H9 (cell line): ENCODE measurements around the gene KIFC3. TPM values are rescaled to one million over a fixed set of nuclear protein-coding genes. Genes with fewer than 3 reads are reported as not detected.

Experiments
- DNase-seq: peaks from one replicate; pipeline ENCODE4 v3.0.0-alpha.2; 2017
- H2AFZ ChIP-seq: one replicate; pipeline ENCODE4 v1.6.1; 2013; ENCODE audit warnings: mild to moderate bottlenecking, low read length, control low read depth, moderate library complexity
- H2AK5ac ChIP-seq: 2 replicates; pipeline ENCODE4 v1.6.1; 2013; ENCODE audit warnings: low read length, control low read depth, mixed read lengths; ENCODE audit not compliant: insufficient read length
- H2BK120ac ChIP-seq: one replicate; pipeline ENCODE4 v1.6.1; 2013; ENCODE audit warnings: low read depth, mild to moderate bottlenecking, low read length, control low read depth, inconsistent platforms; ENCODE audit not compliant: poor library complexity, severe bottlenecking
- H2BK12ac ChIP-seq: 2 replicates; pipeline ENCODE4 v1.6.1; 2013; ENCODE audit warnings: low read length, control low read depth, mixed read lengths, low read depth; ENCODE audit not compliant: insufficient read length
- H2BK15ac ChIP-seq: 2 replicates; pipeline ENCODE4 v1.6.1; 2013; ENCODE audit warnings: low read depth, low read length, control low read depth
- H2BK20ac ChIP-seq: one replicate; pipeline ENCODE4 v1.6.1; 2013; ENCODE audit warnings: low read depth, mild to moderate bottlenecking, low read length, control low read depth, inconsistent platforms; ENCODE audit not compliant: poor library complexity, severe bottlenecking
- H2BK5ac ChIP-seq: 2 replicates; pipeline ENCODE4 v1.6.1; 2013; ENCODE audit warnings: low read length, control low read depth, mixed read lengths; ENCODE audit not compliant: insufficient read length
- H3K14ac ChIP-seq: 2 replicates; pipeline ENCODE4 v1.6.1; 2013; ENCODE audit warnings: low read length, control low read depth; ENCODE audit not compliant: insufficient read depth
- H3K18ac ChIP-seq: 2 replicates; pipeline ENCODE4 v1.6.1; 2013; ENCODE audit warnings: low read depth, mild to moderate bottlenecking, mixed read lengths, low read length, control low read depth; ENCODE audit not compliant: insufficient read length
- H3K23ac ChIP-seq: 2 replicates; pipeline ENCODE4 v1.6.1; 2013; ENCODE audit warnings: low read length, control low read depth, mixed read lengths, low read depth; ENCODE audit not compliant: insufficient read length
- H3K23me2 ChIP-seq: 2 replicates; pipeline ENCODE4 v1.6.1; 2013; ENCODE audit warnings: low read depth, mild to moderate bottlenecking, mixed read lengths, low read length, control low read depth; ENCODE audit not compliant: insufficient read length, poor library complexity, severe bottlenecking
- H3K27ac ChIP-seq: 2 replicates; pipeline ENCODE4 v1.5.1; 2013; ENCODE audit warnings: low read length, control low read depth, mixed read lengths, low read depth; ENCODE audit not compliant: insufficient read length
- H3K27me3 ChIP-seq: 2 replicates; pipeline ENCODE4 v1.6.1; 2013; ENCODE audit warnings: low read length, control low read depth, inconsistent platforms; ENCODE audit not compliant: insufficient read depth
- H3K4ac ChIP-seq: 2 replicates; pipeline ENCODE4 v1.6.1; 2013; ENCODE audit warnings: low read depth, mild to moderate bottlenecking, control low read depth, inconsistent platforms, low read length, moderate library complexity
- H3K4me1 ChIP-seq: 2 replicates; pipeline ENCODE4 v1.6.1; 2013; ENCODE audit warnings: low read length, control low read depth, inconsistent platforms; ENCODE audit not compliant: insufficient read depth
- H3K4me2 ChIP-seq: 2 replicates; pipeline ENCODE4 v1.6.1; 2013; ENCODE audit warnings: low read length, control low read depth, mixed read lengths; ENCODE audit not compliant: insufficient read length, insufficient read depth
- H3K56ac ChIP-seq: 2 replicates; pipeline ENCODE4 v1.6.1; 2013; ENCODE audit warnings: low read depth, mild to moderate bottlenecking, mixed read lengths, low read length, control low read depth; ENCODE audit not compliant: insufficient read length
- H3K79me1 ChIP-seq: 2 replicates; pipeline ENCODE4 v1.6.1; 2013; ENCODE audit warnings: low read depth, mild to moderate bottlenecking, moderate library complexity, low read length, control low read depth, inconsistent platforms; ENCODE audit not compliant: insufficient read depth, poor library complexity, severe bottlenecking
- H3K79me2 ChIP-seq: 2 replicates; pipeline ENCODE4 v1.6.1; 2013; ENCODE audit warnings: low read length, control low read depth, inconsistent platforms; ENCODE audit not compliant: insufficient read depth
- H3K9ac ChIP-seq: 2 replicates; pipeline ENCODE4 v1.6.1; 2013; ENCODE audit warnings: low read length, control low read depth, mixed read lengths; ENCODE audit not compliant: insufficient read length; ENCODE audit errors: extremely low read depth
- H3K9me3 ChIP-seq: one replicate; pipeline ENCODE4 v1.6.1; 2013; ENCODE audit warnings: low read depth, low read length, inconsistent platforms; ENCODE audit not compliant: control insufficient read depth
- H3T11ph ChIP-seq: one replicate; pipeline ENCODE4 v1.6.1; 2013; ENCODE audit warnings: mild to moderate bottlenecking, low read length, control low read depth, inconsistent platforms
- H4K20me1 ChIP-seq: one replicate; pipeline ENCODE4 v1.6.1; 2013; ENCODE audit not compliant: control insufficient read depth, insufficient read length, insufficient read depth
- H4K5ac ChIP-seq: 2 replicates; pipeline ENCODE4 v1.6.1; 2013; ENCODE audit warnings: low read depth, mild to moderate bottlenecking, mixed read lengths, low read length, control low read depth; ENCODE audit not compliant: insufficient read length
- H4K8ac ChIP-seq: replicated peaks from 2 replicates; pipeline ENCODE4 v1.6.1; 2013; ENCODE audit warnings: low read length, control low read depth, mixed read lengths, low read depth; ENCODE audit not compliant: insufficient read length
- H4K91ac ChIP-seq: 2 replicates; pipeline ENCODE4 v1.6.1; 2013; ENCODE audit warnings: low read depth, mild to moderate bottlenecking, moderate library complexity, mixed read lengths, low read length, control low read depth; ENCODE audit not compliant: insufficient read length
- H3K27ac Mint-ChIP-seq, 3 experiments: 2 replicates in 2 of 3; 3 replicates in 1 of 3; pipeline ENCODE4 v1.8.0; 2020 to 2021; ENCODE audit warnings: mixed read lengths in 3 of 3, mild to moderate bottlenecking in 1 of 3, moderate library complexity in 1 of 3
- H3K27me3 Mint-ChIP-seq: 2 replicates; pipeline ENCODE4 v1.8.0; 2021; ENCODE audit warnings: low read depth, mild to moderate bottlenecking, moderate library complexity, mixed read lengths
- H3K36me3 Mint-ChIP-seq, 3 experiments: 2 replicates in 2 of 3; 3 replicates in 1 of 3; pipeline ENCODE4 v1.8.0; 2020 to 2021; ENCODE audit warnings: low read depth in 3 of 3, mixed read lengths in 3 of 3; ENCODE audit not compliant: insufficient read depth in 1 of 3
- H3K4me1 Mint-ChIP-seq, 2 experiments: 2 replicates each; pipeline ENCODE4 v1.8.0; 2020; ENCODE audit warnings: mixed read lengths in 2 of 2
- H3K4me3 Mint-ChIP-seq, 2 experiments: 2 replicates in 1 of 2; 3 replicates in 1 of 2; pipeline ENCODE4 v1.8.0; 2020 to 2021; ENCODE audit warnings: mild to moderate bottlenecking in 2 of 2, mixed read lengths in 2 of 2, moderate library complexity in 1 of 2
- H3K9me3 Mint-ChIP-seq, 2 experiments: 2 replicates in 1 of 2; 3 replicates in 1 of 2; pipeline ENCODE4 v1.8.0; 2020; ENCODE audit warnings: mild to moderate bottlenecking in 2 of 2, mixed read lengths in 2 of 2, moderate library complexity in 1 of 2
- CTCF ChIP-seq: fragments of 200-600 bp; sonication (generic); conservative IDR thresholded peaks from 3 replicates; pipeline ENCODE4 v1.8.0; 2021; ENCODE audit warnings: antibody characterized with exemption, mild to moderate bottlenecking
- whole genome bisulfite sequencing: extraction: QIAGEN DNeasy Blood & Tissue Kit; methylation state at CpG from one replicate; pipeline ENCODE4 v1.1.7; 2013; ENCODE audit warnings: missing lambda C conversion rate, low lambda C conversion rate, mixed read lengths; ENCODE audit not compliant: insufficient read length; ENCODE audit errors: extremely low coverage; 5-methylcytosine and 5-hydroxymethylcytosine counted together
- total RNA-seq: library from RNA; stranded (reverse); gene quantifications from 2 replicates; pipeline ENCODE4 v1.2.1, GENCODE V29; 2021

The KIFC3 gene
- total RNA-seq, 1 experiment from 2014 or later = 5.0 TPM

DNA sequence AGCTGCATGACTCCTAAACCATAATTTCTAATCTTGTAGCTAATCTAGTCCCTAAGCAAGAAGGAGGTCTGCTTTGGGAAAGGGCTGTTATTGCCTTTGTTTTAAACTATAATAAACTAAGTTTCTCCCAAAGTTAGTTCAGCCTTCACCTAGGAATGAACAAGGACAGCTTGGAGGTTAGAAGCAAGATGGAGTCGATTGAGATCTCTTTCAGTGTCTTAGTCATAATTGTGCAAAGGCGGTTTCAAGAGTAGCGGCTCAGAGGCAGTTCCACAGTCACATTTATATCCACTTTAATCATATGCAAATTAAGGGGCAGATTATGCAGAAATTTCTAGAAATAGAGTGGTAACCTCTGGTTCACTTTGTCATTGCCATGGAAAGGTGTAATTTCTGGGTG is 90.3 kb downstream of the KIFC3 start:
- DNase-seq = no peak
- H2BK20ac ChIP-seq = no peak overlapping the region
- H2BK120ac ChIP-seq = no peak overlapping the region
- H3K14ac ChIP-seq = no peak overlapping the region
- H2BK15ac ChIP-seq = no peak overlapping the region
- no peak overlapping the region for H3K4me2 ChIP-seq
- TF ChIP-seq CTCF = no peak
- H2BK12ac ChIP-seq = no peak overlapping the region
- no peaks in the 10 kb centered on the region for H4K20me1 ChIP-seq
- H4K5ac ChIP-seq = no peak overlapping the region
- no peak overlapping the region for H2AFZ ChIP-seq
- H3K9me3 ChIP-seq = no peaks in the 10 kb centered on the region
- H3K27ac ChIP-seq = no peak overlapping the region
- no peak overlapping the region for H3K27ac Mint-ChIP-seq
- no peak overlapping the region for H4K8ac ChIP-seq
- no peaks in the 10 kb centered on the region for H3K4me1 Mint-ChIP-seq
- H3K4me3 Mint-ChIP-seq = no peak overlapping the region
- H3K79me1 ChIP-seq = no peaks in the 10 kb centered on the region
- no peaks in the 10 kb centered on the region for H3K27me3 ChIP-seq
- no peaks in the 10 kb centered on the region for H3K23me2 ChIP-seq
- H3K4ac ChIP-seq = no peak overlapping the region
- H2AK5ac ChIP-seq = no peak overlapping the region
- no CpG with 5 or more reads among the region's 3 CpGs for WGBS
- H3T11ph ChIP-seq = no peak overlapping the region
- H3K56ac ChIP-seq = no peak overlapping the region
- H3K4me1 ChIP-seq = no peaks in the 10 kb centered on the region
- H3K36me3 Mint-ChIP-seq = no peaks in the 10 kb centered on the region
- H3K79me2 ChIP-seq = no peaks in the 10 kb centered on the region
- H3K18ac ChIP-seq = no peak overlapping the region
- H3K27me3 Mint-ChIP-seq = peaks cover 34% of the 10 kb centered on the region
- H3K9me3 Mint-ChIP-seq = no peaks in the 10 kb centered on the region
- H4K91ac ChIP-seq = no peak overlapping the region
- no peak overlapping the region for H3K23ac ChIP-seq
- no peak overlapping the region for H3K9ac ChIP-seq
- H2BK5ac ChIP-seq = no peak overlapping the region
